Tibial artery (tissue), 4 donors: Measurements from ENCODE around the gene CORO2A.

ENCODE experiments used
- DNase-seq, 2 donors: peaks; one replicate each; pipeline ENCODE4 v3.0.0-alpha.2; 2019
- H3K27ac ChIP-seq, 2 donors: fragments of 200-600 bp; sonication (generic) in 1 of 2; 1 replicate in 1 of 2; 2 replicates in 1 of 2; pipeline ENCODE4 v1.5.1; 2018 to 2019; ENCODE audit warnings: mild to moderate bottlenecking in 1 of 2
- H3K27me3 ChIP-seq, 2 donors: fragments of 200-600 bp; sonication (generic) in 1 of 2; one replicate each; pipeline versions ENCODE4 v1.5.1 to v1.6.0; 2016 to 2019
- H3K36me3 ChIP-seq, 3 donors: fragments of 200-600 bp; sonication (generic) in 2 of 3; one replicate each; pipeline ENCODE4 v1.5.1; 2016 to 2019; ENCODE audit warnings: mild to moderate bottlenecking in 2 of 3
- H3K4me1 ChIP-seq, 4 donors: fragments of 200-600 bp; sonication (generic) in 2 of 4; 1 replicate in 3 of 4; 2 replicates in 1 of 4; pipeline ENCODE4 v1.5.1; 2016 to 2019
- H3K4me3 ChIP-seq, 2 donors: fragments of 200-600 bp; sonication (generic) in 1 of 2; 1 replicate in 1 of 2; 2 replicates in 1 of 2; pipeline ENCODE4 v1.5.1; 2018 to 2019; ENCODE audit warnings: mild to moderate bottlenecking in 2 of 2
- H3K9me3 ChIP-seq, 3 donors: fragments of 200-600 bp; sonication (generic) in 1 of 3; one replicate each; pipeline ENCODE4 v1.5.1; 2016 to 2019
- CTCF ChIP-seq, 2 experiments: fragments of 200-600 bp in 1 of 2; fragments of 450-650 bp in 1 of 2; IDR thresholded peaks; one replicate each; pipeline ENCODE4 v1.5.1; 2017 to 2019; ENCODE audit warnings: antibody characterized with exemption in 2 of 2, mild to moderate bottlenecking in 1 of 2, moderate library complexity in 1 of 2
- intact Hi-C: fragments of 100-400 bp; cut with DNase I; formaldehyde crosslinking; loops from one replicate; pipeline ENCODE4 v1.15.0; 2023; ENCODE audit warnings: low total_unique reads

The CORO2A gene

GRCh38 chr9:98071737-98072136, 120.7 kb downstream of the CORO2A start:
- Histone ChIP-seq H3K27me3 (no peaks in the 10 kb centered on the region), H3K4me1 (peaks cover 0 to 6% (median 0%) of the 10 kb centered on the region in 4 donors), H3K27ac (no peak overlapping the region), H3K9me3 (no peaks in the 10 kb centered on the region), H3K36me3 (peaks cover 0 to 3% (median 0%) of the 10 kb centered on the region in 3 donors), H3K4me3 (no peak overlapping the region)
- no peak for TF ChIP-seq CTCF (IDR thresholded peaks at IDR 0.05)
- DNase-seq, result no peak
- intact Hi-C loops, result no loop called here
